Epithelial cell of prostate (primary cell): ENCODE results near the gene RACK1.
"Not testable (repeated sequence)": the region's sequence is repeated elsewhere in the genome, so short reads cannot be mapped to it uniquely, and the experiment has no call there.

Source experiments
- DNase-seq: peaks from one replicate; pipeline ENCODE4 v3.0.0-alpha.2; 2011; ENCODE audit warnings: low read depth, low spot score
- H3K27ac ChIP-seq: fragments of 450-650 bp; 2 replicates; pipeline ENCODE4 v1.5.1; 2017; ENCODE audit warnings: mild to moderate bottlenecking

RACK1 gene

DNA sequence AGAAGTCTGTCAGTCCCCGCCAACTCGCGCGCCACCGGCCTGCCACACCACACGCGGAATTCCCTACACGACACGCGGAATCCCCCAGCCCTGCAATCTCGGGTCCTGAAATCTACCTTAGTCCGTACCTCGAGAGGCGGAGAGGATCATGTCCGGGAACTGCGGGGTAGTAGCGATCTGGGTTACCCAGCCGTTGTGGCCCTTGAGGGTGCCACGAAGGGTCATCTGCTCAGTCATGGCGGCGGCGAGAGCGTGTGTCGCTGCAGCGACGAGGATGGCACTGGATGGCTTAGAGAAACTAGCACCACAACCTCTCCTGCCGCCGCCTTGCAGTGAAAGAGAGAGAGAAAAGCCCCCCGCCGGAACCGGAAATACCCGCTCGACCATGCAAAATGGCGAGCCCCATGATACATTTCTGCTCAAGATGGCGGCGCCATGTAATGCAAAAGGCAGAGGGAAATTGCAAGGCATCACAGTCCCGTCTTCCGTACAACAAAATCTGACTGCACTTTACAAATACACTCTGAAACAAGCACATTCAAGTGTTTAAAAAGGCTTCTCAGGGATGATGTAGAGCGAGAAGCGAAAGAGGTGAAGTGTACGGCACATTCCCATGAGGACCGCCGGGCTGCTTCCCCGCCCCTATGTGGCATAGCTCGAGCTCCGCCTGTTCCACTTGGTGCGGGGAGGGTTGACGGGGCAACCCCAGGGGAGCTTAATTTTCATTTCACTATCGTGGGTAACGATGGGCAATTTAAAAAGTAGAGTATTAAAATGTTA, at the start of gene RACK1:
TSS of gene RACK1 (minus strand) at position 343 of the 780 bp plus-strand sequence. CDS start at position 237, 106 bp downstream.
- peak within 1 kb of the TSS; percentile 99 for H3K27ac ChIP-seq
- DNase-seq = peak; percentile 48

DNA sequence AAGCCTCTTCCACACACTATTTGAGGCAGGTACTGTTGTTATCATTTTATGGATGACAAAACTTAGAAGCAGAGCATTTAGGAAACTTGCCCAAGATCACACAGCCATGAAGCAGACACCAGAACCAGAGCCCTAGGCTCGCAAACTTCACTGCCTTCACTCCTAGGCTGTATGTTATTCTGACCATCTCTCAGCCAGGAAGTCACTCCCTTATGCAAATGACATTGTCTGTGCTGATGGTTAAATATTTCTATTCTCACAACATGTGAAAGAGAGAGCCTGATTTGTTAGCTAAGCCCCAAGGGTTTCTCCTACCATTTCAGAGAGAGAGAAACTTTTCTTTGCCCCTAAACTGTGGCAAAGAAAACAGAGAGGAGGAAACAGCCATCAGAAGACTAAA, 43.6 kb upstream of the RACK1 start:
- DNase-seq, H3K27ac ChIP-seq: not testable (repeated sequence)

DNA sequence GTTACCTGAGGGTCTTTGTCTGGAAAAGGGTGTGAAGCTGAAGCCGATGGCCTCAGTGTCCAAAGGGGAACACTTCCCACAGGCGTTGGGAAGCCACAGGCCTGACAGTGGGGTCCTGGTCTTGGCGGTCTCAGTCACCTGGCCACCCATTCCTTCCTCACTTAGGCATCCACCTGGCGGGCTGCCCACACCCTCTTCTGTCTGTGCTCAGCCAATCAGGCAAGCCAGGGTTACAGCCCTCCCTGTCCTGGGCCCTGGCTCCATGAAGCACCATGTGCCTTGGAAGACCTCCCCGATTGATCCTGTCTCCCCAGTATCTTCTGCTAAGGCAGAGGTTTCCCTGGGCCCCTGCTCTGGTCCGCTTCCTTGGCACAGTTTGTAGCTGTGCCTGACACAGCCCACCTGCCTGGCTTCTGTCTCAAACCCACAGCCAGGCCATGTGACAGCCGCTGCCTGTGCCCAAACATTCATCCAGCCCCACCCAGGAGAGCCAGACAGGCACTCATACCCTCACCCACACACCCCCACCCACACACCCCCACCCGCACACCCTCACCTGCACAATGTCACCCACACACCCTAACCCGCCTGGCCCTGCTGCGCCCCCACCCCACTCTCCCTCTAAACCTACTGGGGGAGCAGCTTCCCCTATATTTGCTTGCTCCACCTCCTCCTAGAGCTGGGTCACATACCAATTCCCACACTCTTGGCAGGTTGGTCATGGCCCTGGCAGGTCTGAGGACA, 42.4 kb upstream of the RACK1 start:
- DNase-seq, H3K27ac ChIP-seq: not testable (repeated sequence)

DNA sequence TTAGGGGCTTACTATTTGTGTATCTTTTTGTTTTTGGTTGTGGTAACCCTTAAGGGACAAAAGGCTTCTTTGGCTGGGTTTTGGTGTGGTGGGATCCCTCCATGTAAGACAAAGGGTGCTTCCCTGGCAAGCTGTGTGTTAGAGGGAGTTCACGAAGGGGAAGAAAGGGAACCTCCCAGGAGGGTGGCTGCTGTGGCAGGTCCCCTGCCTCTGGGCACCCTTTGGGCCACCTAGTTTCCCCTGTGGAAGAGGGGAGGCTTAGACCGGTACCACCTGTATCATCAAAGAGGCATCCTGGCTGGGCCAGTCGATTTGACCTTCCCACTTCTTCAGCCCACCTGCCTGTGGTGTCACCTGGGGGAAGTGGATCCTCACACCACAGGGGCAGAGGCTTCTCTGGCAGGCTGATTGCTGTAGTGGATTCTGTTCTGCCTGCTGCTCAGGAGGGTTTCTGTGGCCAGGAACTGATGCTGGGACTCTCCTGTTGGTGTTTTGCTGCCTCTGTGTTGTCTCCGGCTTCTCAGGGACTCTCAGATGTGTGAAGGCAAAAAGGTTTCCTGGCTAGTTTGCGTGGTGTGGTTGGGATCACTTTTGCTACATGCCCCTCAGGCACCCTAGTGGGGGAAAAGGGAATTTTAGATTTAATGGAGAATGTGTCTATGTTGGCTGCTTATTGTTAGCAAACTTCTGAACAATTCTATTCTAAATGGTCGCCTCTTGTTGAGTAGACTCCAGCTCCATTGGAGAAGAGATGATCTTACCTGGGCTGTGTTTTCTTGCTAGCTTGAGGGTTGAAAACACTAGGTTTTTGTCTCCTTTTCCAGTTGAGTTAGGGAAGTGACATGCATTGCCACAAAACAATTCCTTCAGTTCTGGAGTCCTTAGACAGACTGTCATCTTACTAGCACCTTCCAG, 40.4 kb upstream of the RACK1 start:
- DNase-seq, H3K27ac ChIP-seq: not testable (repeated sequence)

DNA sequence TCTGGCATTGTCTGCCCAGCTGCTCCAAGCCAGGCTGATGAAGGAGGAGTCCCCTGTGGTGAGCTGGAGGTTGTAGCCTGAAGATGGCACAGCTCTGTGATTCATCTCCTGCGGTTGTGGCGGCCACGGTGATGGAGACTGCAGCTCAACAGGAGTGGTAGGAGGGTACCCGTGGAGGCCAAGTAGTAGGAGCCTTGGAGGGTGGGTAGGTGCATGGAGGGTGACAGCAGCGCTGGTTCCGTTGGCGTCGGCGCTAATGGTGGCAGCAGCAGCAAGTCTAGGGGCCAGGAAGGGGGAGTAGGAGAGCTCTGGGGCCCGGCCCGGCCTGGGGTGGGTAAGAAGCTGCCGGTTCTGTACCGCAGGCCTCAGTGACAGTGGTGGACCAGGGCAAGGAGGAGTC, 39.6 kb upstream of the RACK1 start:
- H3K27ac ChIP-seq = no peak overlapping the region
- DNase-seq = no peak

DNA sequence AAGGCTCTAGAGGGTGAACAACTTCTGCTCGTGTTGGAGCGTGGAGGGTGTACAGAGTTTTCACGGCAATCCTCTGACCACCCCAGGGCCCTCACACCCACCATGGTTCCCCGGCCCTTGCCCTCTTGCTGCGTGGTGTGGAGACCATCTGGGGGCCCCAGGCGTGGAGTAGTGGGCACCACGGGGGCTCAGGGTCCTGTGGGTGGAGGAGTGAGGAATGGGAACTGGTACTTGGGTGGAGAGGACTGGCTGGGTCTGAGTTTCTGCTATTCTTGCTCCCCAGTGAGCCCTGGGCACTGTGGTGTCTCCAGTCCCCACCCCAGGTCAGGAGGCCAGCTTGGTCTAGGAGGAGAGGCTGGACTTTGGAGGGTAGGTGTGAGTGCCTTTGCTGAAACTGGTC, 39.2 kb upstream of the RACK1 start:
- DNase-seq = no peak
- no peak overlapping the region for H3K27ac ChIP-seq

DNA sequence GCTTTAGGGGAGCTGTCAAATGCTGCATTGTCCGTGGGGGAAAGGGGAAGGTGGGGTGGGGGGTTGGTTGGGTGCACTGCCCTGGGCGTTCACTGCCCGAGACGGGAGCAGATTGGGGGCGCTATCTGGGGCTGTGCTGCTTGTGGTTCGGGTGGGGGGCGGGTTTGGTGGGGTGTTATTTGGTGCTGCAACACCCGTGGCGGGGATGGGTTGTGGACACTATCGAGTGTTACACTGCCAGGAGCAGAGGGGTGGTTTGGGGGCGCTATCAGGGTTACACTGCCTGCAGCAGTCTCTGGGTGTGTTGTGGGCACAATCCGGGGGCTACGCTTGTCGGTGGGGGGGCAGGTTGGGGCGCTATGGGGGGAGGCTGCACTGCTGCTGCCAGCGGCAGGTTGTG, 38.7 kb upstream of the RACK1 start:
- DNase-seq, H3K27ac ChIP-seq: not testable (repeated sequence)

DNA sequence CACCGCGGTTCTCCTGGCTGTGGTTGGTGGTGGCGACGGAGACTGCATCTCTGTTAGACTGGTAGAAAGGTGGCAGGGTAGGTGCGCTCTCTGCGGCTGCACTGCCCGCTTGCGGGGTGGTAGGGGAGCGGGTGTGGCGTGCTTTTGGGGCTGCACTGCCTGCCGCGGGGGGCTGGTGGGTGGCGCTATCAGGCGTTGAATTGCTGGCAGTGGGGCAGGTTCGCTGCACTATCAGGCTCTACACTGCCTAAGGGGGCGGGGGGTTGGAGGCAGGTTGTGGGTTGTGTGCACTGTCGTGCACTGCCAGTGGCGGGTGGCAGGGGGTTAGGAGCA, 38.2 kb upstream of the RACK1 start:
- no peak overlapping the region for H3K27ac ChIP-seq
- DNase-seq = no peak

DNA sequence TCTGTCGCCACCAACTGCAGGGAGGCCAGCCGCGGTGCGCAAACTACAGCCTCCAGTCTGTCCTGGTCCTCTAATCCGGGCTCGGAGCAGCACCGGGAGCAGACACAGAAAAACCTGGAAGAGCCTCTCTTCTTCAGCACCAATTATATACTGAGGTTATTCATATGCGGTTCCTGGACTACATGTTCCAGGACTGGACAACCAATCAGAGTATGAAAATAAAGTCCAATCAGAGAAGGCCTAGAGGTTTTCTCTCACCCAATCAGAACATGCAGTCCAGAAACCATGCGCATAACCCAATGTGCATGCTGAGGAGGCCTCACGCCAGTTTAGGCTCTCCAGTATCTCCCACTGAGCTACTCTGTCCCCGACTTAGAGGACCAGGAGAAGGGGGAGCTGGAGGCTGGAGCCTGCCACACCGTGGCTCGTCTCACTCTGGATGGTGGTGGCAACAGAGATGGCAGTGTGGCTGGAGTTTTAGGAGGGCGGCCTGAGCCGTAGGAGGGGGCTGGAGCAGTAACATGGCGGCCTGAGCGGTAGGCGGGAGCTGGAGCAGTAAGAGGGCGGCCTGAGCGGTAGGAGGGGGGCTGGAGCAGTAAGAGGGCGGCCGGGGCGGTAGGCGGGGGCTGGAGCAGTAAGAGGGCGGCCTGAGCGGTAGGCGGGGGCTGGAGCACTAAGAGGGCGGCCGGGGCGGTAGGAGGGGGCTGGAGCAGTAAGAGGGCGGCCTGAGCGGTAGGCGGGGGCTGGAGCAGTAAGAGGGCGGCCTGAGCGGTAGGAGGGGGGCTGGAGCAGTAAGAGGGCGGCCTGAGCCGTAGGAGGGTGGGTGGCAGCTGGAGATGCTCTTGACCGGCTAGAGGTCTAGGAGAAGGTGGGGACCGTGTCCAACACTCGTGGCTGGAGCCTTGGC, 37.6 kb upstream of the RACK1 start:
- DNase-seq = no peak

DNA sequence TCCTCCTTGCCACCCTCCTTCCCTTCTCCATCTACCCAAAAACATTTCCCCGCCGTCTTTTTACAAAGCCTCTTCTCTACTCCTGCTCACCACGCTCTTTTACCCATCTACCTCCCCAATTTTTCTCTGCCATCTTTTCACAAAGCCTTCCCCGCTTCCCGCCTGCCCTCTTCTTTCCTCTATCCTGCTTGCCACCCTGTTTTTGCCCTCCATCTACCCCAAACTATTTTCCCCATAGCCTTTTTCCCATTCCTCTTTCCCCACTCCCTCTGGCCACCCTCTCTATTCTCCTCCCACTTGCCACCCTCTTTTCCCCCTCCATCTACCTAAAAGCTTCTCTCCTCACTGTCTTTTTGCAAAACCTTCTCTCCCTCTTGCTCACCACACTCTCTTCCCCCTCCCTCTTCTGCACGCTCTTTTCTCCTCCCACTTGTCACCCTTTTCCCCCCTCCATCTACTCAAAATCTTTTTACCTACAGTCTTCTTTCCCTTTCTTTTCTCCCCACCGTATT, 36.6 kb upstream of the RACK1 start:
- DNase-seq = no peak
- H3K27ac ChIP-seq = no peak overlapping the region

More for the DNA sequence above, 37.6 kb upstream of the RACK1 start:
- H3K27ac ChIP-seq = no peak overlapping the region

DNA sequence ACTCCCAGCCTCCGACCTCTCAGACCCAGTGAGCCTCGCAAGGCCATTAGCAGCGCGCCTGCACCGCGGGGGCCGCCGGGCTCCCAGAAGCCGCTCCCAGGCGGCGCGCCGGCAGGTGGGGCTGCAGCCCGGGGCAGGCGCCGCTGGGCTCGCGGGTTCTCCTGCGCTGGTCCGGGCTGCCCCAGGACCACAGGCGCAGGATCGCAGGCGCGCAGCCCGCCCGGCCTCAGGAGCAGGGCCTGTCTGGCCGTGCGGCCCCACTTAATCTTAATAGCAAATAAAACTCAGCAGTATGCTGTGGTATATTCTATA, 29.7 kb upstream of the RACK1 start:
- not testable (repeated sequence) for DNase-seq

DNA sequence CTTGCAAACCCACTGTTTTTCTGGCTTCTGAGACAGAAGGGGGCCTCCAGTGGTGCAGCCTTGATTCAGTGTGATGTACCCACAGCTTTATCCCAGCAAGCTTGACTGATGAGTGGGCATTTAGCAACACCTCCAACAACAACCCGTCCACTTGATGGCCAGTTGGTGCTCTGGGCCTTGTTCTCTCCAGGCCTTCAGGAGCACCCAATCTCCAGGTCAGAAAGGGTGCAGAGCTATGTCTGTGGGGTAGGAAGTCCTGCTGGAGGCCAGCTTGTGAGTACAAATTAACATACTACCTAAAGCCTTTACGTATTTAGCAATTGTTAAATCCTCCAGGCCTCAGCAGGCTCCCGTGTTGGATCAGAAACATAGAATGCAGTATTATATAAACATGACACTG, 27.4 kb upstream of the RACK1 start:
- no peak overlapping the region for H3K27ac ChIP-seq
- no peak for DNase-seq

More for the DNA sequence above, 29.7 kb upstream of the RACK1 start:
- not testable (repeated sequence) for H3K27ac ChIP-seq

DNA sequence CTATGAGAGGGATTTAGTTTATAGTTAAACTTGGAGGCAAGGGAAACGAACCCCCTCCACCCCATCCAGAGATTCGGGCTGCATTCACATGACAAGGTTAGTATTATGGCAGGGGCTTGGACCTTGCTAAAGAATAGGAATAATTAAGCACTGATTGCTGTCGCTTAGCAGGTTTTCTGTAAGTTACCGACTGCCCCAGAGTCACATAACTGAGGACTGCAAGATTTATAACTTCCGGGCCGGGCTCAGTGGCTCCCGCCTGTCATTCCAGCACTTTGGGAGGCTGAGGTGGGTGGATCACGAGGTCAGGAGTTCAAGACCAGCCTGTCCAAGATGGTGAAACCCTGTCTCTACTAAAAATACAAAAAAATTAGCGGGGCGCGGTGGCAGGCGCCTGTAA, 24.2 kb upstream of the RACK1 start:
- not testable (repeated sequence) for DNase-seq

DNA sequence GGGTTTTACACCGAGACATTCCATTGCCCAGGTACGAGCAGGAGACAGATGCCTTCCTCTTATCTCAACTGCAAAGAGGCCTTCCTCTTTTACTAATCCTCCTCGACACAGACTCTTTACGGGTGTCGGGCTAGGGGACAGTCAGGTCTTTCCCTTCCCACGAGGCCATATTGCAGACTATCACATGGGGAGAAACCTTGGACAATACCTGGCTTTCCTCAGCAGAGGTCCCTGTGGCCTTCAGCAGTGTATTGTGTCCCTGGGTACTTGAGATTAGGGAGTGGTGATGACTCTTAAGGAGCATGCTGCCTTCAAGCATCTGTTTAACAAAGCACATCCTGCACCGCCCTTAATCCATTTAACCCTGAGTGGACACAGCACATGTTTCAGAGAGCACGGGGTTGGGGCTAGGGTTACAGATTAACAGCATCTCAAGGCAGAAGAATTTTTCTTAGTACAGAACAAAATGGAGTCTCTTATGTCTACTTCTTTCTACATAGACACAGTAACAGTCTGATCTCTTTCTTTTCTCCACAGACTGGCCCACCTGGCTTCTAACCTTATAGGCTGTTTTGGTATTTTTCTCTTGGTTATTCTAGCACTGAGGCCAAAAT, 23.7 kb upstream of the RACK1 start:
- not testable (repeated sequence) for DNase-seq
- peak overlapping the region; percentile 45 for H3K27ac ChIP-seq

More for the DNA sequence above, 24.2 kb upstream of the RACK1 start:
- H3K27ac ChIP-seq = peak overlapping the region; percentile 45

DNA sequence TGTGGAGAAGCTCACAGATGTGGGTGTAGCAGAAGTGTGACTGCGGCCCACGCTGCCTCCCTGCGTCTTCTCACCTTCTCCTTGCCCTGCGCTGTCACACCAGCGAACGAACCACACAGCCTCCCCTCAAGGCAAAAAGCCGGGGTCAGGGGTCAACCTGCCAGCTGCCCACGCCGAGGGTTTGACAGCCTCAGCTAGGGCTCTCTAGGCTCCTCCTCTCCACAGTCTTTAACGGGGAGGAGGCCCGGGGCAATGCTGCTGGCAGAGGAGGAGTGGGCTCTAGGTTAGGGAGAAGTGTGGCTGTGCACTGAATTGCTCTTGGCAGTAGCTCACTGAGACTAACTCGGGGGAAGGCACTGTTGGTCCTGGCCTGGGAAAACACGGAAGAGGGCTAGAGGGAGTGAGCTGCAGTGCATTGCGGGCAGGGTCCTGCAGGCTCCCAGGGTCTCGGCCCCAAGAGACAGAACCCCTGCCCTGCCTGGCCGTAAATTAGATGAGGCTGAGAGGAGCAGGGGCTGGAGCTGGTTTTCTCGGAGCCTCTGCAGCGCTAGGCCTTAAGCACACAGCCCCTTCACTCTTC, 21.5 kb upstream of the RACK1 start:
- H3K27ac ChIP-seq = no peak overlapping the region
- DNase-seq = no peak

DNA sequence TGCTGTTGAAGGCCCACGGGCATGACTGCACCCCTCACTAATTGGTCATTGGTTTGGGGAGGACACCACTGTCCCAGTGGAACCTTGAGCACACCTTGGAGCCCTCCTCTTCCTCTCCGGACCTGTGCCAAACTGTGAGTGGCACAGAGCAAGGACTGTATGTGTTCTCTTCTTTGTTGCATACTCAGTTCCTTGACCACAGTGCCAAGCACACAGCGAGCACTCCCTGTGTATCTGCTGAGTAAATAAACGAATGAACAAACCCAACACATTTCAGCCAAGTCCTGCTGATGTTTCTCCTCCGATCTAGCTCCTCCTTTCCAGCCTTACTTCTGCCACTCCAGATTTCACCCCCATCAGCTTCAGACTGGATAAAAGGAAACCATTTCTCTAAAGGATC, 19.9 kb upstream of the RACK1 start:
- DNase-seq = no peak
- H3K27ac ChIP-seq = no peak overlapping the region

DNA sequence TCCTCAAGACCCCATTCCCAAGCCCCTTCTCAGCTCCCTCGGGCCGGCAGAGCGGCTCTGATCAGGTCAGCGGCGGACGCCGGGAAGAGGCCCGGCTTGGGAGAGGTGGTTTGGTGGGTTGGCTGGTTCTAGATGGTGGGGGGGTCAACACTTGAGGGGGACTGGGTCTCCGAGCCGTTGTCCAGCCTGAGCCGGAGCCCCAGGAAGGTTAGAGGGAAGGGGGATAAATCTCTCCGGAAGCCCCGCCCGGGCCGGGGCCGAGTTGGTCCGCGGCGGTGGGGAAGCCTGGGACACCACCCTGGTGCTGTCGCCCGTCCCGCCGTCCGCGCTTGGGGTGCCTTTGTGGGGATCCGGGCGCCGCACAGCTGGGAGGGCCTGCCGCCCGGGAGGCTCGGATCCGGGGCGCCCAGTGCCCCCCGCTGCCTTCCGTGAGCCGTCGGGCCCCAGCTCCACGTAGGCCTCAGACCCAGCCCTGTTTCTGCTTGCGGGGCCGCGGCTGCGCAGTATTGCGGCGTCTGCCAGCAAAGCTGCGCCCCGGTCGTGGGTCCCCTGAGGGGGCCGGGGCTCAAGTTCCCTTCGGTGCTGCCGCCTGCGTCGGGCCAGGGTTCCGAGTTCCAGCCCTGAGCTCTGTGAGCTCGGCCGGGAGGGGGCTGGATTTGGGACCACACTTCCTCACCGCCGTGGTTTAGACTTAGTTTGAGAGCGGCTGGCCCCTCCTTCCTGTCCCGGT, 17.8 kb upstream of the RACK1 start:
- H3K27ac ChIP-seq = peak overlapping the region; percentile 88
- no peak for DNase-seq

DNA sequence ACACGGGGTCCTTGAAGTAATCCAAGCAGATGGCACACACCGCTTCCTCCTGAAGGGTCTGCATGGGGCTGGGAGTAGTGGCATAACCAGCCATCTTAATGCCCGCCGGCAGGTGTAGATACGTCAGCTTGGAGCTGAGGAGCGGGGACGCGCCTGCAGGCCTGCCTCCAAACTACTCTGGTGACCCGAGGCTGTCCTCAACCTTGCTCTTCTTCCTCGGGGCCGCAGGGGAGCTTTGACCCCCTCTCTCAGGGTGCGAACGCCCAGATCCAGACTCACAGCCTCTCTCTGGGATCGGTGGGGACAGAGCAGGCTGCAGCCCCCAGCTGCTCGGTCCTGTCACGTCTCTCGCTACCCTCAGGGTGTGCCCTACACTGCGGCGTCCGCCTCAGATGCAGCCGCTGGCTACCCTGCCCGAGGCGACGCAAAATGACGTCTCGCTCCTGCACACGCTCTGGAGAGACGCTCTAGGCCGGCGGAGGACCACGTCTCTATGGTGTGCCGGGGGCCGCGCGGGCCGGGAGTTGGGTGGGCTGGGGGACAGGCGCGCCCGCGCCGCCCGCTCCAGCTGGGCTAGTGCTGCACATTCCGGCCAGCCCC, 17.1 kb upstream of the RACK1 start, which contains the start of gene TRIM52:
TSS of gene TRIM52 (minus strand) at position 424 of the 600 bp plus-strand sequence. CDS start at position 94, 330 bp downstream.
- peak within 1 kb of the TSS; percentile 88 for H3K27ac ChIP-seq
- DNase-seq = no peak
